HUES64 (cell line): ENCODE data around the gene MYBBP1A.
"Not testable (repeated sequence)": the region's sequence is repeated elsewhere in the genome, so short reads cannot be mapped to it uniquely, and the experiment has no call there.

Experiments
- H3K27ac ChIP-seq: 2 replicates; pipeline ENCODE4 v1.7.0; 2013; ENCODE audit warnings: low read depth, low read length, inconsistent platforms
- H3K27me3 ChIP-seq: 2 replicates; pipeline ENCODE4 v1.6.1; 2013; ENCODE audit warnings: mild to moderate bottlenecking, low read length; ENCODE audit not compliant: insufficient read depth
- H3K36me3 ChIP-seq: 2 replicates; pipeline ENCODE4 v1.6.1; 2013; ENCODE audit warnings: mild to moderate bottlenecking, low read length; ENCODE audit not compliant: insufficient read depth
- H3K4me1 ChIP-seq: 2 replicates; pipeline ENCODE4 v1.6.1; 2013; ENCODE audit warnings: mild to moderate bottlenecking, low read length, moderate library complexity; ENCODE audit not compliant: insufficient read depth
- H3K4me3 ChIP-seq: 2 replicates; pipeline ENCODE4 v1.5.1; 2013; ENCODE audit warnings: mild to moderate bottlenecking, low read length, moderate library complexity
- H3K9ac ChIP-seq: 2 replicates; pipeline ENCODE4 v1.6.1; 2013; ENCODE audit warnings: mild to moderate bottlenecking, low read depth, low read length
- H3K9me3 ChIP-seq: 2 replicates; pipeline ENCODE4 v1.6.1; 2013; ENCODE audit warnings: low read depth, low read length; ENCODE audit not compliant: insufficient read depth
- WGBS: fragments of 150-250, 120-280 bp; methylation state at CpG from one replicate; pipeline ENCODE4 v1.1.7; 2013; ENCODE audit warnings: missing lambda C conversion rate; 5-methylcytosine and 5-hydroxymethylcytosine counted together

The MYBBP1A gene

GRCh38 chr17:4596636-4597380 lies 41.6 kb upstream of the MYBBP1A start:
- 94% methylated on average over 36 of the region's 36 CpGs for WGBS
- no peak overlapping the region for H3K9ac ChIP-seq

GRCh38 chr17:4595685-4596342 lies 40.6 kb upstream of the MYBBP1A start:
- not testable (repeated sequence) for H3K4me3 ChIP-seq, H3K27ac ChIP-seq, H3K27me3 ChIP-seq, H3K9me3 ChIP-seq, H3K36me3 ChIP-seq, H3K9ac ChIP-seq
- H3K4me1 ChIP-seq, result peaks cover 23% of the 10 kb centered on the region
- 94% methylated on average over 22 of the region's 23 CpGs for WGBS

More at GRCh38 chr17:4596636-4597380, 41.6 kb upstream of the MYBBP1A start:
- no peak overlapping the region for H3K4me3 ChIP-seq
- H3K4me1 ChIP-seq, result peaks cover 25% of the 10 kb centered on the region
- H3K27me3 ChIP-seq, result no peaks in the 10 kb centered on the region
- no peaks in the 10 kb centered on the region for H3K9me3 ChIP-seq
- H3K27ac ChIP-seq, result no peak overlapping the region
- no peaks in the 10 kb centered on the region for H3K36me3 ChIP-seq

GRCh38 chr17:4594931-4595684 lies 39.9 kb upstream of the MYBBP1A start:
- WGBS, result 46% methylated on average over 29 of the region's 29 CpGs
- H3K27ac ChIP-seq, result no peak overlapping the region

GRCh38 chr17:4594406-4594805 lies 39.2 kb upstream of the MYBBP1A start:
- peaks cover 11% of the 10 kb centered on the region for H3K4me1 ChIP-seq
- no peaks in the 10 kb centered on the region for H3K27me3 ChIP-seq
- no peak overlapping the region for H3K27ac ChIP-seq
- H3K36me3 ChIP-seq, result no peaks in the 10 kb centered on the region
- 94% methylated on average over 7 of the region's 7 CpGs for WGBS
- H3K9ac ChIP-seq, result no peak overlapping the region
- H3K4me3 ChIP-seq, result no peak overlapping the region
- H3K9me3 ChIP-seq, result no peaks in the 10 kb centered on the region

More at GRCh38 chr17:4594931-4595684, 39.9 kb upstream of the MYBBP1A start:
- H3K4me1 ChIP-seq, result peaks cover 16% of the 10 kb centered on the region
- no peak overlapping the region for H3K4me3 ChIP-seq
- H3K27me3 ChIP-seq, result no peaks in the 10 kb centered on the region
- H3K9me3 ChIP-seq, result no peaks in the 10 kb centered on the region
- H3K9ac ChIP-seq, result no peak overlapping the region
- H3K36me3 ChIP-seq, result no peaks in the 10 kb centered on the region

- 83% methylated on average over 13 of the region's 14 CpGs for WGBS
- Histone ChIP-seq H3K9ac (no peak overlapping the region), H3K4me3 (no peak overlapping the region), H3K9me3 (no peaks in the 10 kb centered on the region), H3K4me1 (peaks cover 5% of the 10 kb centered on the region), H3K27me3 (no peaks in the 10 kb centered on the region), H3K27ac (no peak overlapping the region), H3K36me3 (no peaks in the 10 kb centered on the region)
These were observed 37.8 kb upstream of the MYBBP1A start for GRCh38 chr17:4593021-4593421.

GRCh38 chr17:4592240-4593005 lies 37.2 kb upstream of the MYBBP1A start:
- no peaks in the 10 kb centered on the region for H3K27me3 ChIP-seq
- H3K9ac ChIP-seq, result no peak overlapping the region
- no peak overlapping the region for H3K4me3 ChIP-seq
- H3K36me3 ChIP-seq, result no peaks in the 10 kb centered on the region
- peaks cover 5% of the 10 kb centered on the region; the same call in 1 of the 2 replicates for H3K4me1 ChIP-seq
- 92% methylated on average over 11 of the region's 11 CpGs for WGBS
- no peaks in the 10 kb centered on the region for H3K9me3 ChIP-seq
- H3K27ac ChIP-seq, result no peak overlapping the region

- Histone ChIP-seq H3K27ac (no peak overlapping the region), H3K27me3 (peaks cover 7% of the 10 kb centered on the region), H3K36me3 (no peaks in the 10 kb centered on the region), H3K4me1 (peaks cover 5% of the 10 kb centered on the region; the same call in 1 of the 2 replicates), H3K4me3 (no peak overlapping the region), H3K9me3 (no peaks in the 10 kb centered on the region), H3K9ac (no peak overlapping the region)
- 68% methylated on average over 12 of the region's 12 CpGs for WGBS
These were observed 36.3 kb upstream of the MYBBP1A start for GRCh38 chr17:4591529-4591928.

GRCh38 chr17:4590981-4591453 lies 35.8 kb upstream of the MYBBP1A start:
- Histone ChIP-seq H3K27ac (no peak overlapping the region), H3K4me3 (no peak overlapping the region), H3K9ac (no peak overlapping the region), H3K36me3 (no peaks in the 10 kb centered on the region), H3K27me3 (peaks cover 12% of the 10 kb centered on the region), H3K4me1 (peaks cover 5% of the 10 kb centered on the region; the same call in 1 of the 2 replicates), H3K9me3 (no peaks in the 10 kb centered on the region)
- 87% methylated on average over 10 of the region's 10 CpGs for WGBS

GRCh38 chr17:4590042-4590441 lies 34.9 kb upstream of the MYBBP1A start:
- H3K4me3 ChIP-seq, H3K9ac ChIP-seq, H3K9me3 ChIP-seq, H3K27ac ChIP-seq, H3K4me1 ChIP-seq, H3K36me3 ChIP-seq: not testable (repeated sequence)
- peaks cover 22% of the 10 kb centered on the region for H3K27me3 ChIP-seq
- WGBS, result 85% methylated on average over 11 of the region's 11 CpGs

GRCh38 chr17:4588898-4589625 lies 33.9 kb upstream of the MYBBP1A start:
- Histone ChIP-seq H3K4me1 (no peaks in the 10 kb centered on the region), H3K4me3 (no peak overlapping the region), H3K9me3 (no peaks in the 10 kb centered on the region), H3K27me3 (peaks cover 32% of the 10 kb centered on the region), H3K36me3 (no peaks in the 10 kb centered on the region), H3K9ac (no peak overlapping the region), H3K27ac (no peak overlapping the region)
- whole genome bisulfite sequencing, result 87% methylated on average over 21 of the region's 22 CpGs
